ENCODE measurements around the gene TMEM132D. TPM values are rescaled to one million over a fixed set of nuclear protein-coding genes. Genes with fewer than 3 reads are reported as not detected.

The TMEM132D gene
- total and polyA plus RNA-seq, 2 of the 4 experiments (the other 2 are of a cell fraction) = not detected

GRCh38 chr12:129201029-129201428, 702.8 kb downstream of the TMEM132D start:
- no peak overlapping the region for H3K18ac ChIP-seq (ENCODE audit: low read depth, low read length)
- H2BK20ac ChIP-seq (ENCODE audit: low read depth, low read length) = no peak overlapping the region
- no peaks in the 10 kb centered on the region for H3K4me1 ChIP-seq (ENCODE audit: control insufficient read depth, insufficient read depth, low read length)
- no peak overlapping the region for H2AK9ac ChIP-seq (replicated peaks; ENCODE audit: low read depth, low read length, poor library complexity)
- H3K9me3 ChIP-seq (ENCODE audit: control insufficient read depth, insufficient read depth, low read length) = peaks cover 14% of the 10 kb centered on the region
- H4K8ac ChIP-seq (ENCODE audit: low read depth in 2 of 2, low read length in 2 of 2) = no peak overlapping the region
- no peak overlapping the region for H3K4me2 ChIP-seq (ENCODE audit: low read depth, low read length)
- H3K9ac ChIP-seq (ENCODE audit: low read depth, low read length) = no peak overlapping the region
- no peak overlapping the region for H4K5ac ChIP-seq (ENCODE audit: low read depth, low read length)
- H3K14ac ChIP-seq (replicated peaks; ENCODE audit: low read depth, low read length) = no peak overlapping the region
- dilution Hi-C loops (cut with HindIII; ENCODE audit: low sequenced_read_pairs, unreplicated experiment) (no loop called here), intact Hi-C loops (cut with micrococcal nuclease) (no loop called here), in situ Hi-C loops (cut with MboI; ENCODE audit: low sequenced_read_pairs) (no loop called here)
- no peak overlapping the region for H2AFZ ChIP-seq (replicated peaks; ENCODE audit: low read length, poor library complexity)
- TF ChIP-seq MAZ (IDR thresholded peaks at IDR 0.05; ENCODE audit: borderline replicate concordance, low read depth, low read length) = no peak
- no peak for TF ChIP-seq RAD21 (IDR thresholded peaks at IDR 0.05; ENCODE audit: low read length)
- TF ChIP-seq CTCF (conservative IDR thresholded peaks at IDR 0.05; ENCODE audit: low read depth, low read length) = no peak
- no peak for TF ChIP-seq FOS (IDR thresholded peaks at IDR 0.05; ENCODE audit: low read depth, low read length)
- TF ChIP-seq CHD1 (IDR thresholded peaks at IDR 0.05; ENCODE audit: low read depth, low read length) = no peak
- no peak for TF ChIP-seq POLR2A (IDR thresholded peaks at IDR 0.05; ENCODE audit: low read depth, low read length)
- TF ChIP-seq MXI1 (IDR thresholded peaks at IDR 0.05; ENCODE audit: borderline replicate concordance, low read depth, low read length) = no peak
- no peak for TF ChIP-seq USF2 (IDR thresholded peaks at IDR 0.05; ENCODE audit: low read depth, low read length)
- TF ChIP-seq RCOR1 (IDR thresholded peaks at IDR 0.05; ENCODE audit: insufficient replicate concordance, low read length) = no peak
- TF ChIP-seq MAFK (IDR thresholded peaks at IDR 0.05; ENCODE audit: low read depth, low read length) = no peak
- H3K27me3 ChIP-seq (ENCODE audit: control insufficient read depth, insufficient read depth, low read length) = no peaks in the 10 kb centered on the region
- WGBS, 2 experiments (ENCODE audit: extremely low coverage in 2 of 2, insufficient read length in 1 of 2) = no CpG with 5 or more reads among the region's 2 CpGs
- no peak overlapping the region for H3K4ac ChIP-seq (ENCODE audit: low read depth, low read length)
- H3K23ac ChIP-seq (ENCODE audit: low read depth, low read length) = no peak overlapping the region
- no peaks in the 10 kb centered on the region for H3K36me3 ChIP-seq (ENCODE audit: control insufficient read depth, insufficient read depth, low read length)
- no peak overlapping the region for H2BK5ac ChIP-seq (ENCODE audit: low read depth, low read length, poor library complexity, severe bottlenecking)
- H3K4me3 ChIP-seq (ENCODE audit: insufficient read depth, low read depth, low read length) = no peak overlapping the region
- no peaks in the 10 kb centered on the region for H3K79me1 ChIP-seq (ENCODE audit: low read depth in 1 of 2, low read length in 2 of 2)
- no peaks in the 10 kb centered on the region for H3K9me1 ChIP-seq (ENCODE audit: insufficient read depth, low read length)
- no peak overlapping the region for H2BK15ac ChIP-seq (ENCODE audit: low read depth, low read length)
- H3K56ac ChIP-seq (ENCODE audit: extremely low read depth, insufficient read depth, low read length) = no peak overlapping the region
- H4K20me1 ChIP-seq (ENCODE audit: insufficient read depth, low read length) = no peaks in the 10 kb centered on the region
- no peak overlapping the region for H3K27ac ChIP-seq (ENCODE audit: insufficient read depth, low read length)
- no peak overlapping the region for H2BK120ac ChIP-seq (ENCODE audit: low read depth, low read length)
- ChIA-PET CTCF (no interaction called here), POLR2A (ENCODE audit: unreplicated experiment) (no interaction called here)
- no peak overlapping the region for H4K91ac ChIP-seq (ENCODE audit: insufficient read depth, low read depth, low read length)
- no peak overlapping the region for H2AK5ac ChIP-seq (ENCODE audit: low read depth, low read length)
- ATAC-seq (ENCODE audit: low read depth) (no peak), DNase-seq (no peak)
- no TSS peak for BruUV-seq (replicated peaks)
